NCI-H446 treated with DMSO at 0.1 percent for 48 hours (cell line): ENCODE measurements around the gene FBRSL1.

Source experiments
- DNase-seq: peaks from one replicate; lab custom pipeline; 2025; lab: John Stamatoyannopoulos, UW

Gene FBRSL1

GRCh38 chr12:132511516-132512196, 21.7 kb downstream of the FBRSL1 start:
- no peak for DNase-seq

- DNase-seq = no peak
Observed at GRCh38 chr12:132512197-132513069, 22.5 kb downstream of the FBRSL1 start.

- no peak for DNase-seq
Observed at GRCh38 chr12:132513070-132513398, 23.1 kb downstream of the FBRSL1 start.

GRCh38 chr12:132513458-132514135, 23.6 kb downstream of the FBRSL1 start:
- DNase-seq = no peak

GRCh38 chr12:132514216-132514820, 24.4 kb downstream of the FBRSL1 start:
- no peak for DNase-seq

- DNase-seq = no peak
Observed at GRCh38 chr12:132514838-132515237, 24.9 kb downstream of the FBRSL1 start.

GRCh38 chr12:132516095-132517012, 26.4 kb downstream of the FBRSL1 start:
- DNase-seq = no peak

- no peak for DNase-seq
Observed at GRCh38 chr12:132517013-132517739, 27.2 kb downstream of the FBRSL1 start.

- no peak for DNase-seq
Observed at GRCh38 chr12:132517740-132518100, 27.8 kb downstream of the FBRSL1 start.

- no peak for DNase-seq
Observed at GRCh38 chr12:132518354-132518992, 28.5 kb downstream of the FBRSL1 start.

- no peak for DNase-seq
Observed at GRCh38 chr12:132520421-132521199, 30.7 kb downstream of the FBRSL1 start.

- no peak for DNase-seq
Observed at GRCh38 chr12:132521200-132521580, 31.2 kb downstream of the FBRSL1 start.

- no peak for DNase-seq
Observed at GRCh38 chr12:132521712-132522292, 31.9 kb downstream of the FBRSL1 start.

- no peak for DNase-seq
Observed at GRCh38 chr12:132522592-132523380, 32.8 kb downstream of the FBRSL1 start.

- DNase-seq = no peak
Observed at GRCh38 chr12:132523576-132524331, 33.8 kb downstream of the FBRSL1 start.

- DNase-seq = no peak
Observed at GRCh38 chr12:132524405-132524804, 34.5 kb downstream of the FBRSL1 start.

GRCh38 chr12:132525011-132525832, 35.3 kb downstream of the FBRSL1 start:
- no peak for DNase-seq
